ENCODE measurements around the gene ZFAND2A.

DNA sequence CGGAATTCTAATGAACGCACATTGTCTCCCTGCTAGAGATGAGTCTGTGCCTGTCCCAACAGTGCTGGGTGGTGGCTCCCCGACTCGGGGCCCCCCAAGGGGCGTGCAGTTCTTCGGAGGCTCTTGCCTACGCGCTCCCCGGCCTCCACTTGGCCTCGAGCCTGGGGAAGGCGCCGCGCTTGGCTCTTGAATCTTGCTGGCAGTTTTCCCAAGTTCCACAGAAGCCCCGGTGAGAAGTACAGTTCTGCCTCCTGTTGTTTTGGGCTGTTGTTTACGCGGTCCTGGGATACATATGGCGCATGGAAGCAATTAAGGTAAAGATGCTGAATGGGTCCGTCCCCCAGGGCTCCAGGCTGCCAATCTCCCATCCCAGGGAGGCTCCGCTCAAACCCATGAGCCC is 40.0 kb upstream of the ZFAND2A start:
- TF ChIP-seq, protein P1, sequence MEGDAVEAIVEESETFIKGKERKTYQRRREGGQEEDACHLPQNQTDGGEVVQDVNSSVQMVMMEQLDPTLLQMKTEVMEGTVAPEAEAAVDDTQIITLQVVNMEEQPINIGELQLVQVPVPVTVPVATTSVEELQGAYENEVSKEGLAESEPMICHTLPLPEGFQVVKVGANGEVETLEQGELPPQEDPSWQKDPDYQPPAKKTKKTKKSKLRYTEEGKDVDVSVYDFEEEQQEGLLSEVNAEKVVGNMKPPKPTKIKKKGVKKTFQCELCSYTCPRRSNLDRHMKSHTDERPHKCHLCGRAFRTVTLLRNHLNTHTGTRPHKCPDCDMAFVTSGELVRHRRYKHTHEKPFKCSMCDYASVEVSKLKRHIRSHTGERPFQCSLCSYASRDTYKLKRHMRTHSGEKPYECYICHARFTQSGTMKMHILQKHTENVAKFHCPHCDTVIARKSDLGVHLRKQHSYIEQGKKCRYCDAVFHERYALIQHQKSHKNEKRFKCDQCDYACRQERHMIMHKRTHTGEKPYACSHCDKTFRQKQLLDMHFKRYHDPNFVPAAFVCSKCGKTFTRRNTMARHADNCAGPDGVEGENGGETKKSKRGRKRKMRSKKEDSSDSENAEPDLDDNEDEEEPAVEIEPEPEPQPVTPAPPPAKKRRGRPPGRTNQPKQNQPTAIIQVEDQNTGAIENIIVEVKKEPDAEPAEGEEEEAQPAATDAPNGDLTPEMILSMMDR (conservative IDR thresholded peaks at IDR 0.05; ENCODE audit: low read length) = no peak
- TF ChIP-seq EZH2phosphoT487 (IDR thresholded peaks at IDR 0.05; ENCODE audit: borderline replicate concordance) = no peak

Data from Loucy (cell line).